Body of pancreas (tissue), 4 donors: ENCODE measurements around the gene CAMTA1.

Experiments
- CTCF ChIP-seq, 7 experiments: fragments of 450-650 bp in 4 of 7; fragments of 200-600 bp in 3 of 7; sonication (generic) in 3 of 7; IDR thresholded peaks; one replicate each; pipeline ENCODE4 v1.5.1; 2016 to 2019; ENCODE audit warnings: antibody characterized with exemption in 7 of 7
- POLR2A ChIP-seq, 3 donors: fragments of 450-650 bp; IDR thresholded peaks; one replicate each; pipeline ENCODE4 v1.6.1; 2016; ENCODE audit warnings: antibody characterized with exemption in 3 of 3, mild to moderate bottlenecking in 2 of 3

GRCh38 chr1:7293702-7294629 is 508.7 kb downstream of the CAMTA1 start:
- TF ChIP-seq CTCF (IDR thresholded peaks at IDR 0.05) (no peak), POLR2A (IDR thresholded peaks at IDR 0.05) (no peak)
